Sigmoid colon (tissue), 7 donors: Measurements from ENCODE around the gene MSX1. TPM values are rescaled to one million over a fixed set of nuclear protein-coding genes. Genes with fewer than 3 reads are reported as not detected.

ENCODE experiments used
- DNase-seq: peaks from one replicate; pipeline ENCODE4 v3.0.0-alpha.2; 2019
- H3K27ac ChIP-seq, 4 donors: fragments of 200-600 bp; sonication (generic); one replicate each; pipeline ENCODE4 v1.5.1; 2016 to 2019; ENCODE audit warnings: mild to moderate bottlenecking in 1 of 4
- H3K27me3 ChIP-seq, 3 donors: fragments of 200-600 bp; sonication (generic); one replicate each; pipeline ENCODE4 v1.5.1; 2019; ENCODE audit warnings: mild to moderate bottlenecking in 1 of 3
- H3K36me3 ChIP-seq, 4 donors: fragments of 200-600 bp; sonication (generic); one replicate each; pipeline ENCODE4 v1.5.1; 2016 to 2019
- H3K4me1 ChIP-seq, 4 donors: fragments of 200-600 bp; sonication (generic); one replicate each; pipeline ENCODE4 v1.5.1; 2017 to 2019
- H3K4me3 ChIP-seq, 4 donors: fragments of 200-600 bp; sonication (generic); one replicate each; pipeline ENCODE4 v1.5.1; 2017 to 2019; ENCODE audit warnings: mild to moderate bottlenecking in 2 of 4, moderate library complexity in 1 of 4
- H3K9me3 ChIP-seq, 4 donors: fragments of 200-600 bp in 3 of 4; sonication (generic) in 3 of 4; one replicate each; pipeline versions ENCODE4 v1.5.1 to v1.6.1; 2013 to 2019
- EP300 ChIP-seq, 4 donors: sonication (generic); formaldehyde crosslinking; IDR thresholded peaks; one replicate each; pipeline ENCODE4 v1.6.1; 2017; ENCODE audit warnings: antibody characterized with exemption in 4 of 4
- POLR2A ChIP-seq, 2 donors: fragments of 450-650 bp; IDR thresholded peaks; one replicate each; pipeline ENCODE4 v1.6.1; 2016; ENCODE audit warnings: antibody characterized with exemption in 2 of 2, mild to moderate bottlenecking in 2 of 2, moderate library complexity in 2 of 2
- POLR2AphosphoS5 ChIP-seq, 4 donors: sonication (generic); formaldehyde crosslinking; IDR thresholded peaks; one replicate each; pipeline ENCODE4 v1.6.1; 2017; ENCODE audit warnings: antibody characterized with exemption in 4 of 4
- WGBS, 2 donors: extraction: QIAGEN DNeasy Blood & Tissue Kit; methylation state at CpG; one replicate each; pipeline ENCODE4 v1.1.7; 2013; 5-methylcytosine and 5-hydroxymethylcytosine counted together
- intact Hi-C: fragments of 100-400 bp; cut with DNase I; formaldehyde crosslinking; loops from one replicate; pipeline ENCODE4 v1.15.1; 2023
- polyA plus RNA-seq, 3 donors: library from polyadenylated mRNA; stranded (reverse); fragments of 200-250 nt; gene quantifications; one replicate each; pipeline ENCODE4 v1.2.3, GENCODE V29; 2013
- total RNA-seq, 4 donors: library from RNA; depleted of rRNA; stranded (reverse); fragments of >200 nt; gene quantifications; one replicate each; pipeline ENCODE4 v1.1.0, GENCODE V29; 2016
- TF ChIP-seq, protein P1 (sequence below), 4 experiments: fragments of 450-650 bp in 3 of 4; fragments of 200-600 bp in 1 of 4; IDR thresholded peaks; one replicate each; pipeline ENCODE4 v1.5.1; 2016 to 2019; ENCODE audit warnings: antibody characterized with exemption in 4 of 4, mild to moderate bottlenecking in 3 of 4, moderate library complexity in 2 of 4
- donor health status: healthy with polysubstance abuse.
- donor health status: Bipolar disorder and iron deficiency.
- donor health status: healthy.

Gene MSX1
- total and polyA plus RNA-seq, 7 donors, result 0.45 to 7.2 (median 0.99) TPM; not detected in 1

DNA sequence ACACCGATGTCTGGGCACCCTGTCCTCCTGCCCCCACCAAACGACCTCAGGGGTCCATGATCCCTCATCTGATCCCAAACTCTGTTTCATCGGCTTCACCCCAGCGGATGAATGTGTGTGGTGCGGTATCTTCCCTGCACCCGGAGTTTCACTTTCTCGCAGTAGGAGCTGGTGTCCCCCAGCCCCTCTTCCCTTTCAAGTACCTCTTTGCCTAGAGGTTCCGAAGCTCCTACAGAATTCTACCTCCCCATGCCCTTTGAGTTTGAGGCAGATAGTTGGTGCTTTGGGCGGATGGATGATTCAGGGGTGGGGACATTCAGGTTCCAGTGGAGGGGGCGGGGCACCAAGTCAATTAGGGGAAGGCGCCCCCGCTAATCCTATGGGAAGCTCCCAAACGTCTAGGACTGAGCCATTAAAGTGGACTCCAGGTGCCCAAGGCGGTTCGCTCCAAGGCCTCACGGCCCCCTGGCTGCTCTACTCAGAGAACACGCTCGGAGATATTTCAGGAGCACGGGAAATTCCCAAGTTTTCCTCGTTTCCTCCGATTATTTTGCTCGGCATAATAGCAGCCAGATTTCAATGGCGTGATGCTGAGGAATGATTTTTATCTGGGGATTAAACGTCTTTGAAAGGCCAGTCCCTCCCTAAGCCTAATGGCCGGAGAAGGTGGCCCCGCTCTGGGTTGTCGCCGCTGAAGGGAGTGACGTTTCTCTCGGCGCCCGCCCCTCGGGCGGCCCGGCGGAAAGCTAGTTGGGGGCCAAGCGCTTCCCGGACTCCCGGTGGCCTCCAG, 1.3 kb downstream of the MSX1 start:
- TF ChIP-seq POLR2A (IDR thresholded peaks at IDR 0.05), result no peak
- no peak for TF ChIP-seq EP300 (IDR thresholded peaks at IDR 0.05)
- TF ChIP-seq POLR2AphosphoS5 (IDR thresholded peaks at IDR 0.05), result peak in 3 of 4 donors; percentile 45 to 81 (median 74)
- Histone ChIP-seq H3K9me3 (no peaks in the 10 kb centered on the region), H3K27ac (peak overlapping the region in 1 of 4 donors; percentile 35), H3K4me1 (peaks cover 0 to 60% (median 57%) of the 10 kb centered on the region in 4 donors), H3K36me3 (no peaks in the 10 kb centered on the region), H3K27me3 (peaks cover 79 to 98% (median 91%) of the 10 kb centered on the region in 3 donors), H3K4me3 (peak overlapping the region; percentile 21 to 65 (median 56))
- 3 to 4% methylated on average over 39 of the region's 39 CpGs for WGBS, 2 donors
- intact Hi-C loops, result loop anchor here (5.0 to 10.0 kb wide), 2 partner anchors 132 to 376 kb away; no protein-coding TSS in a partner anchor
- DNase-seq, result no peak

DNA sequence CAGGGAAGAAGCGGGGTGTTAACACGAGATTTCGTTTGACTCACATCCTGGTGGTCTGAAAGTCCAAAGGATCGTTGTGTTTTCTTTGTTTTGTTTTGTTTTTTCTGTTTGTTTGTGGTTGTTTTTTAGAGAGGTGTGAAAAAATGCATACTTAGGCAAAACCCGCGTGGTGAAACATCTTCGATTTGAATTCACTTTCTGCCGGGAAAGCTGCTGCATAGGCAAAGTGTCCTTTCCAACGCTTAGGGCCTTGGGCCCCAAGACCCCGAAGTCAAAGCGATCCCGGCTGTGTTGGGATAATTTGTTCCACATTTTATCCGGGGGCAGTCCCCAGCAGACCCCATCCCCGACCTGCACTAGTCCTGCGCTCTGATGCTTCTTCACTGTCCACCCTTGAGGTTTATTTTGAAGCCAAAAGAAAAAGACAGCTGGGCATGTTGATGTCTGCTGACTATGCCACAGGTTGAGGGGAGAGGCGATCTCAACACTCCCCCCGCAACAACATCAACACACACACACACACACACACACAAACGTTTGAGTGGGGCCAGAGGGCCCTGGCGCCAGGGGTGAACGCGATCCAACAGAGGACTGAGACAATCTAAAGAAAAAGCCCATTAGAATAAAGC, 2.0 kb downstream of the MSX1 start:
- intact Hi-C loops, result loop anchor here (5.0 to 10.0 kb wide), 2 partner anchors 131 to 377 kb away; no protein-coding TSS in a partner anchor
- H3K27ac ChIP-seq, result no peak overlapping the region

DNA sequence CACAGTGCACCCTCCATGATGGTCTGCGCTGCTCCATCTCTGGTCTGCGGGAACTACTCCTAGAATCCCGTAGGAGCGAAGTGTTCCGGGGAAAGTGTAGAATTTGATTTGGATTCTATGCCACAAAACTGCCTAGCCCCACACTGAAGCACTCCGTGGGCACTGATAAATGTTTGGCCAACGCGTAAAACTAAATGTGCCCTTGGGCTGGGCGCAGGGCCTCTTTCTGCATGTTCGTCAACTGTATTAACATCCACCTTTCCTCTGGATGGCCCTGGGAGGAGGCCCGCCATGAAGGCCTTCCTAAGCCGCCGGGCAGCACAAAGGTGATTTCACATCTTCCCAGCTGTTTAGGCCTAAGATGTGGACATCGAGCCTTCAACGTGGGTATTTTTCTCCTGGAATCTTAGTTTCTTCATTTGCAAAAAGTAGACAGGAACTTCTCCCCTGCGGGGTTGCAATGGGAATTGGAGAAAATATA, 2.6 kb downstream of the MSX1 start:
- Histone ChIP-seq H3K36me3 (no peaks in the 10 kb centered on the region), H3K4me3 (no peak overlapping the region), H3K27ac (no peak overlapping the region), H3K27me3 (peaks cover 80 to 98% (median 91%) of the 10 kb centered on the region in 3 donors), H3K4me1 (peaks cover 0 to 61% (median 58%) of the 10 kb centered on the region in 4 donors), H3K9me3 (no peaks in the 10 kb centered on the region)
- TF ChIP-seq POLR2AphosphoS5 (IDR thresholded peaks at IDR 0.05) (no peak), POLR2A (IDR thresholded peaks at IDR 0.05) (no peak), EP300 (IDR thresholded peaks at IDR 0.05) (no peak)
- TF ChIP-seq, protein P1, sequence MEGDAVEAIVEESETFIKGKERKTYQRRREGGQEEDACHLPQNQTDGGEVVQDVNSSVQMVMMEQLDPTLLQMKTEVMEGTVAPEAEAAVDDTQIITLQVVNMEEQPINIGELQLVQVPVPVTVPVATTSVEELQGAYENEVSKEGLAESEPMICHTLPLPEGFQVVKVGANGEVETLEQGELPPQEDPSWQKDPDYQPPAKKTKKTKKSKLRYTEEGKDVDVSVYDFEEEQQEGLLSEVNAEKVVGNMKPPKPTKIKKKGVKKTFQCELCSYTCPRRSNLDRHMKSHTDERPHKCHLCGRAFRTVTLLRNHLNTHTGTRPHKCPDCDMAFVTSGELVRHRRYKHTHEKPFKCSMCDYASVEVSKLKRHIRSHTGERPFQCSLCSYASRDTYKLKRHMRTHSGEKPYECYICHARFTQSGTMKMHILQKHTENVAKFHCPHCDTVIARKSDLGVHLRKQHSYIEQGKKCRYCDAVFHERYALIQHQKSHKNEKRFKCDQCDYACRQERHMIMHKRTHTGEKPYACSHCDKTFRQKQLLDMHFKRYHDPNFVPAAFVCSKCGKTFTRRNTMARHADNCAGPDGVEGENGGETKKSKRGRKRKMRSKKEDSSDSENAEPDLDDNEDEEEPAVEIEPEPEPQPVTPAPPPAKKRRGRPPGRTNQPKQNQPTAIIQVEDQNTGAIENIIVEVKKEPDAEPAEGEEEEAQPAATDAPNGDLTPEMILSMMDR (IDR thresholded peaks at IDR 0.05), result no peak
- intact Hi-C loops, result loop anchor here (5.0 to 10.0 kb wide), 2 partner anchors 130 to 377 kb away; no protein-coding TSS in a partner anchor
- DNase-seq, result no peak
- 22 to 28% methylated on average over 16 of the region's 16 CpGs for WGBS, 2 donors

More for the DNA sequence above, 2.0 kb downstream of the MSX1 start:
- Histone ChIP-seq H3K9me3 (no peaks in the 10 kb centered on the region), H3K36me3 (no peaks in the 10 kb centered on the region), H3K27me3 (peaks cover 80 to 98% (median 91%) of the 10 kb centered on the region in 3 donors), H3K4me3 (peak overlapping the region in 2 of 4 donors; percentile 50 to 65), H3K4me1 (peaks cover 0 to 61% (median 58%) of the 10 kb centered on the region in 4 donors)
- no peak for DNase-seq
- no peak for TF ChIP-seq EP300 (IDR thresholded peaks at IDR 0.05)
- TF ChIP-seq, protein P1 (IDR thresholded peaks at IDR 0.05), result no peak
- TF ChIP-seq POLR2A (IDR thresholded peaks at IDR 0.05), result no peak
- no peak for TF ChIP-seq POLR2AphosphoS5 (IDR thresholded peaks at IDR 0.05)
- WGBS, 2 donors, result 9 to 10% methylated on average over 21 of the region's 21 CpGs

DNA sequence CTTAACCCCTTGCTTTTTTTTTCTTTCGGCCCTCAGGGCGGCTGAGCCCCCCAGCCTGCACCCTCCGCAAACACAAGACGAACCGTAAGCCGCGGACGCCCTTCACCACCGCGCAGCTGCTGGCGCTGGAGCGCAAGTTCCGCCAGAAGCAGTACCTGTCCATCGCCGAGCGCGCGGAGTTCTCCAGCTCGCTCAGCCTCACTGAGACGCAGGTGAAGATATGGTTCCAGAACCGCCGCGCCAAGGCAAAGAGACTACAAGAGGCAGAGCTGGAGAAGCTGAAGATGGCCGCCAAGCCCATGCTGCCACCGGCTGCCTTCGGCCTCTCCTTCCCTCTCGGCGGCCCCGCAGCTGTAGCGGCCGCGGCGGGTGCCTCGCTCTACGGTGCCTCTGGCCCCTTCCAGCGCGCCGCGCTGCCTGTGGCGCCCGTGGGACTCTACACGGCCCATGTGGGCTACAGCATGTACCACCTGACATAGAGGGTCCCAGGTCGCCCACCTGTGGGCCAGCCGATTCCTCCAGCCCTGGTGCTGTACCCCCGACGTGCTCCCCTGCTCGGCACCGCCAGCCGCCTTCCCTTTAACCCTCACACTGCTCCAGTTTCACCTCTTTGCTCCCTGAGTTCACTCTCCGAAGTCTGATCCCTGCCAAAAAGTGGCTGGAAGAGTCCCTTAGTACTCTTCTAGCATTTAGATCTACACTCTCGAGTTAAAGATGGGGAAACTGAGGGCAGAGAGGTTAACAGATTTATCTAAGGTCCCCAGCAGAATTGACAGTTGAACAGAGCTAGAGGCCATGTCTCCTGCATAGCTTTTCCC, 3.4 kb downstream of the MSX1 start:
- peaks cover 77 to 98% (median 91%) of the 10 kb centered on the region in 3 donors for H3K27me3 ChIP-seq
- H3K27ac ChIP-seq, result no peak overlapping the region
- intact Hi-C loops, result loop anchor here (5.0 to 10.0 kb wide), 2 partner anchors 129 to 378 kb away; no protein-coding TSS in a partner anchor

More for the DNA sequence above, 3.4 kb downstream of the MSX1 start:
- TF ChIP-seq, protein P1 (IDR thresholded peaks at IDR 0.05), result no peak
- TF ChIP-seq POLR2A (IDR thresholded peaks at IDR 0.05) (no peak), EP300 (IDR thresholded peaks at IDR 0.05) (no peak), POLR2AphosphoS5 (IDR thresholded peaks at IDR 0.05) (no peak)
- DNase-seq, result no peak
- H3K4me1 ChIP-seq, result peaks cover 0 to 63% (median 61%) of the 10 kb centered on the region in 4 donors
- 24 to 30% methylated on average over 51 of the region's 51 CpGs for WGBS, 2 donors
- no peaks in the 10 kb centered on the region for H3K9me3 ChIP-seq
- no peak overlapping the region for H3K4me3 ChIP-seq
- H3K36me3 ChIP-seq, result no peaks in the 10 kb centered on the region
